ENCODE measurements around the gene AGMAT. TPM values are rescaled to one million over a fixed set of nuclear protein-coding genes. Genes with fewer than 3 reads are reported as not detected.

AGMAT gene
- total RNA-seq, 1 donor from 2014 or later, result 0.31 TPM

- H3K4me1 Mint-ChIP-seq, result peaks cover 10% of the 10 kb centered on the region
- no peak for TF ChIP-seq CTCF (IDR thresholded peaks at IDR 0.05; ENCODE audit: unreplicated experiment)
- H3K27ac Mint-ChIP-seq, result peak overlapping the region; percentile 94
- no peaks in the 10 kb centered on the region for H3K36me3 Mint-ChIP-seq
- H3K27me3 Mint-ChIP-seq (ENCODE audit: low read depth), result peaks cover 8% of the 10 kb centered on the region
- peak overlapping the region; percentile 79 for H3K4me3 Mint-ChIP-seq
- peak; percentile 89 to 92 for DNase-seq (ENCODE audit: low spot score in 2 of 2, unreplicated experiment in 2 of 2)
- no peaks in the 10 kb centered on the region for H3K9me3 Mint-ChIP-seq
Observed at GRCh38 chr1:15603050-15603965, 18.5 kb upstream of the AGMAT start.

GRCh38 chr1:15598436-15598835, 13.6 kb upstream of the AGMAT start:
- Mint-ChIP-seq H3K9me3 (no peaks in the 10 kb centered on the region), H3K4me1 (peaks cover 7% of the 10 kb centered on the region), H3K4me3 (no peak overlapping the region), H3K27ac (no peak overlapping the region), H3K27me3 (ENCODE audit: low read depth) (peaks cover 18% of the 10 kb centered on the region), H3K36me3 (no peaks in the 10 kb centered on the region)
- no peak for DNase-seq (ENCODE audit: low spot score in 2 of 2, unreplicated experiment in 2 of 2)
- no peak for TF ChIP-seq CTCF (IDR thresholded peaks at IDR 0.05; ENCODE audit: unreplicated experiment)

- Mint-ChIP-seq H3K36me3 (no peaks in the 10 kb centered on the region), H3K4me1 (no peaks in the 10 kb centered on the region), H3K9me3 (no peaks in the 10 kb centered on the region), H3K27me3 (ENCODE audit: low read depth) (peaks cover 18% of the 10 kb centered on the region), H3K27ac (no peak overlapping the region), H3K4me3 (no peak overlapping the region)
- TF ChIP-seq CTCF (IDR thresholded peaks at IDR 0.05; ENCODE audit: unreplicated experiment), result no peak
- no peak for DNase-seq (ENCODE audit: low spot score in 2 of 2, unreplicated experiment in 2 of 2)
Observed at GRCh38 chr1:15595809-15596617, 11.2 kb upstream of the AGMAT start.

GRCh38 chr1:15592285-15592684, 7.4 kb upstream of the AGMAT start:
- Mint-ChIP-seq H3K9me3 (no peaks in the 10 kb centered on the region), H3K36me3 (no peaks in the 10 kb centered on the region), H3K27me3 (ENCODE audit: low read depth) (peaks cover 13% of the 10 kb centered on the region), H3K27ac (no peak overlapping the region), H3K4me1 (no peaks in the 10 kb centered on the region), H3K4me3 (no peak overlapping the region)
- TF ChIP-seq CTCF (IDR thresholded peaks at IDR 0.05; ENCODE audit: unreplicated experiment), result no peak
- DNase-seq (ENCODE audit: low spot score in 2 of 2, unreplicated experiment in 2 of 2), result no peak

GRCh38 chr1:15583016-15583706, 1.7 kb downstream of the AGMAT start:
- Mint-ChIP-seq H3K27ac (no peak overlapping the region), H3K4me3 (peak overlapping the region; percentile 35), H3K27me3 (ENCODE audit: low read depth) (peaks cover 4% of the 10 kb centered on the region), H3K36me3 (no peaks in the 10 kb centered on the region), H3K4me1 (no peaks in the 10 kb centered on the region), H3K9me3 (no peaks in the 10 kb centered on the region)
- DNase-seq (ENCODE audit: low spot score in 2 of 2, unreplicated experiment in 2 of 2), result no peak
- no peak for TF ChIP-seq CTCF (IDR thresholded peaks at IDR 0.05; ENCODE audit: unreplicated experiment)

Measured in mesothelial cell of epicardium (in vitro differentiated cells).